Measurements from ENCODE around the gene NDUFB11.

GRCh38 chrX:47185241-47185640, 40.7 kb upstream of the NDUFB11 start:
- TF ChIP-seq, protein P1, sequence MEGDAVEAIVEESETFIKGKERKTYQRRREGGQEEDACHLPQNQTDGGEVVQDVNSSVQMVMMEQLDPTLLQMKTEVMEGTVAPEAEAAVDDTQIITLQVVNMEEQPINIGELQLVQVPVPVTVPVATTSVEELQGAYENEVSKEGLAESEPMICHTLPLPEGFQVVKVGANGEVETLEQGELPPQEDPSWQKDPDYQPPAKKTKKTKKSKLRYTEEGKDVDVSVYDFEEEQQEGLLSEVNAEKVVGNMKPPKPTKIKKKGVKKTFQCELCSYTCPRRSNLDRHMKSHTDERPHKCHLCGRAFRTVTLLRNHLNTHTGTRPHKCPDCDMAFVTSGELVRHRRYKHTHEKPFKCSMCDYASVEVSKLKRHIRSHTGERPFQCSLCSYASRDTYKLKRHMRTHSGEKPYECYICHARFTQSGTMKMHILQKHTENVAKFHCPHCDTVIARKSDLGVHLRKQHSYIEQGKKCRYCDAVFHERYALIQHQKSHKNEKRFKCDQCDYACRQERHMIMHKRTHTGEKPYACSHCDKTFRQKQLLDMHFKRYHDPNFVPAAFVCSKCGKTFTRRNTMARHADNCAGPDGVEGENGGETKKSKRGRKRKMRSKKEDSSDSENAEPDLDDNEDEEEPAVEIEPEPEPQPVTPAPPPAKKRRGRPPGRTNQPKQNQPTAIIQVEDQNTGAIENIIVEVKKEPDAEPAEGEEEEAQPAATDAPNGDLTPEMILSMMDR (conservative IDR thresholded peaks at IDR 0.05): no peak
- TF ChIP-seq ZFX (IDR thresholded peaks at IDR 0.05): no peak

Measured in C4-2B (cell line).